HG03575 (cell line): Measurements from ENCODE around the gene STK4.

Experiments
- ATAC-seq: cut with Tn5 transposase; IDR thresholded peaks from one replicate; pipeline ENCODE4 v1.9.1; 2021; ENCODE audit not compliant: unreplicated experiment, insufficient number of reproducible peaks, low FRiP score; ENCODE audit errors: extremely low read depth

Gene STK4

DNA sequence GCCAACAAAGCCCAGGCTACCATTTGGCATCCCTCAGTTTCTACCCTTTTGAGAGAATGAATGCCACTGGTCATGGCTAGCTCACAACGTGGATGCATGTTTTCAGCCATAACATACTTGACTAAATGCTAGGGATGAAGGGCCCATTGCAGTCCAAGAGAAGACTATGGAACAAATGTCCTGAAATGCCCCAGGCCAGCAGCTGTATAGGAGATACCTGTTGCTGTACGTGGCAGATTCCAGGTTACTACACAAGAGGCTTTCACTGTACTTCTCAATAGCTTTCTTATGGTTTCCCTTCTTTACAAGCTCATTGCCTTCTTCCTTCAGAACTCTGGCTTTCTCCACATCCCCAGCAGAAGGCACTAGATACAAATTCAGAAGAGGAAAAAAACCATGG is 17.8 kb upstream of the STK4 start:
- no peak for ATAC-seq

DNA sequence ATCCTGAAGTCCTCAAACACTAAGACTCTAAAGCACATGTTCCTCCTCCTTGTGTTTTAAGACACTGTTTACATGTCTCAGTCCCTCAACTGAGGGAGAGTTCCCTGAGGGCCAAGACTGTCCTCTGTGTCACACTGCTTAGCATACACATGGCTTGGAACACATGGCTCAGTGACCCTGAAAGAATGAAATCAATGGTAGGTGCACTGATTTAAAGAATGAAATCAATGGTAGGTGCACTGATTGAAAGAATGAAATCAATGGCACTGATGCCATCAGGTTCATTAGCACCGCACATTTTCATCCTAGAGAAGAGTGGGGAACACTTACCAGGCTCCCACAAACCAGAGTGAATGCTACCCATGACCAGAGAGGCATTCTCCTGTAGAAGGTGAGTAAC is 15.9 kb upstream of the STK4 start:
- no peak for ATAC-seq

DNA sequence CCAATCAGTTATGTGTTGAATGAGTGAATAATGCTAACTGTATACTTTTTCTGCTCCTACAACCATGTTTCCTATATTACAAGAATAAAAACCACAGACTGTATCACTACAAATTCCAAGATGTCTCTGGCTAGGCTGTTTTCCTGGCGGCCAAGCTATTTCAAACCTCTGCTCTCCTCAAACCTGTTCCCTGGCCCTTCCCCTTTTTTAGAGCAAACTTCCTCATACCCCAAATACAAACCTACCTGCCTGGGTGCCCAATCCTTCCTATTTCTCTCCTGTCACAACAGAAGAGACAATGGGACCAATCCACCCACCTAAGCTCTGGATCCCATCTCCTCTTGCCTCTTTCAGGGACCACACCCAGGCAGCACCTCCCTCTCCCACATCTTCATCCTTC is 13.6 kb upstream of the STK4 start:
- ATAC-seq = no peak

DNA sequence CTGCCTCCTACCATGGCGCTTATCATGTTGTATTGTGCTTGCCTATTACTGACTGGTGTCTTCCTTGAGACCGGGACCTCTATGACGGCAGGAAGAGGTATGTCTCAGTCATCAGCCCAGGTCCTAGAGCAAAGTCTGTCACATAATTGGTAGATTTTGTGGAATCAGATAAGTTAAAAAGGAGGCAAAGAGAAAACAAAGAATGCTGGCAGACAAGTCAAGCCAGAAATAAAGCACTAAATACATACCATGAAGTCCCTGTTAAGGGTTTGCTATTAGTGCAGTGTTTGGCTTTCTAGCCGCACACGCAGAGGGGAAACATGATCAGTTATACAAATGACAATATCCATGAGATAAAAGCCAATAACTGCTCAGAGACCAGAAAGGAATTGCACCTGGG is 12.1 kb upstream of the STK4 start:
- no peak for ATAC-seq

DNA sequence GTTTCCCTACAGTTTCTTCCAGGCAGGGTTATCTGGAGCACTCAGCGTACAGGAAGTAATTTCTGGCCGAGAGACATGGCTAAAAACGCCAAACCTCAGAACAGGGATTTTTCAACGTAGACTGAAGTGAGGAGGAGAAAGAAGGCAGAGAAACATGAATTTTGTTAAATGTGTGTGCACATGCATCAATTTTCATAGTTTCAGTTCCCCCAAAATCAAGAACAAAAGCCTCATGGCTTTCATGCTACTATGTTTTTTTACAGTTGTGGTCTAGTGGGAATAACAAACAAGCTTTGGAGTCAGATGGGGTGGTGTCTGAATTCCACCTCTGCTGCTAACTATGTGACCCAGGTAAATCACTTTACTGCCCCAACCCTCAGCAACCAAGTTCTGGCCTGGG is 11.0 kb upstream of the STK4 start:
- no peak for ATAC-seq

DNA sequence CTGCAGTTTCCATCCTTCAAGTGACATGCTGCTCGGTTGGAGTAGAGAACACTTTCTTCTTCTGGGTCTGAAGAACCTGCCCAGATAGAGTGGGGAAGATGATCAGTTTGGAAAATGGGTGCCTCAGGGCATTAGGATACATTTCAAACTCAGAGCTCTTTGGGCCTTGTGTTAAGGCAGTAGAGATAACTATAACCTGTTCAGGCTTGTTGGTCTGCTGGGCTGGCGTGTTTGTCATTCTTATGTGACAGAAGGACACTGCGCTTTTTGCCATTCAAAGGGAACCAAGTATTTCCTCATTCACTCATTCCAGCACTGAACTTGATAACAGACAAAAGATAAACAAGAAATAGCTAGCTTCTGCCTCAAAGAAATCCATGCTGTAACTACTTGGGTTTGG is 9.9 kb upstream of the STK4 start:
- ATAC-seq = no peak

DNA sequence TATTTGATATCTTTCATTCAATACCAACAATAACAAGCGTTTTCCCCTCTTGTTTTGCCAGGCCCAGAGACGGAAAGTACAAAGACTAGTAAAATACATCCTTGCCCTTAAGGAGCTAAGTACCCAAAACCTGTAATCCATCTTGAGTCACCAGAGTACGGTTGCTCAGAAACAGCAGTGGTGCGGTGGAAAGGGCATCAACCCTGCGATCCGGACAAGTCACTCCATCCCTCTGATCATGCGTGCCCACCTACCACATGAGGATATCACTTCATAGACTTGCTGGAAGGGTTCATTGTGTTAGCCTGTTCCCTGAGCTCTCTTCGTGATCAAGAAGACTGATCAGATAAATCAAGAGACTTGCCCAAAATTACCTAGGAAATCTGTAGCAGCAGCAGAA is 8.0 kb upstream of the STK4 start:
- no peak for ATAC-seq

DNA sequence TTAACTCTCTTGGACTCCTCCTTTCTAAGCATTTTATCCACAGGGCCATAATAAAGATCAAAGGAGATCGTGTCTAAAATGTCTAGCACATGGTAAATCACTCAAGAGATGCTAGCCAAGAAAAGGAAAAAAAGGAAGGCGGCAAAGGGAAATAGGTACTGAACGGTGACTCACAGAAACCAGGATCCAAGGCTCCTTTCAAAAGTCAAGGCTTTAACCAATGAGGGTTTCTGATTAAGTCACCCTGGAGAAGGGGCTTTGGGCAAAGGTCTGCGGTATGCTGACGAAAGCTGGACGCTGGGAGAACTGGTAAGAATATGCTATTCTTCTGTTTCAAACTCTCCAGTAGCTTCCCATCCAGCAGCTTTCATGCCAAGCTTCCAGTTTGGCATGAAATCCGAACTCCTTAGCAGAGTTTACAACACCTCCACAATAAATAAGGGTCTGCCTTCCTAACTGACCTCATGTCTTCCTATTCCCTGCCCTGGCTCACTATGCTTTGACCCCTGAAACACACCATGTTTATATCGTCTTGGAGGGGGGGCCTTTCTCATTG is 7.2 kb upstream of the STK4 start:
- ATAC-seq = no peak

DNA sequence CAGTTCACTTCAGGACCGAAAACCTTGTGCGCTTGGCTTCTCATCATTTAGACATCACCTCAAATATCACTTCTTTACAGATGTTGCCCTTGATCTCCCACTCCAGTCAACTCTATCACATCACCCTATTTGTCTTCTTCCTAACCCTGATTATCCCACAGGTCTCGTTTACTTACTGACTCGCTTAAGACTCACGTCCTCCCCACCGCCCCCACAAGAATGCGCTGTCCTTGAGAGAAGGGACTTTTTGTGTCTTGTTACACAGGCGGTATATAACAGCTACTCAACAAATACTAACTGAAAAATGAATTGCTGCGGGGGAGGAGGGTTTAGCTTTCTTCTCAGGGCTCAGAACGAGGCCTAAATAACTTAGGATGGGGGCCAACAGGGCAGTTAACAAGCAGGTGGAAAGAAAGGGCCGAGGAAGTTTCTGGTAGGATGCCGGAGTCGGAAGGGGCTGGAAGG is 6.6 kb upstream of the STK4 start:
- ATAC-seq = no peak

DNA sequence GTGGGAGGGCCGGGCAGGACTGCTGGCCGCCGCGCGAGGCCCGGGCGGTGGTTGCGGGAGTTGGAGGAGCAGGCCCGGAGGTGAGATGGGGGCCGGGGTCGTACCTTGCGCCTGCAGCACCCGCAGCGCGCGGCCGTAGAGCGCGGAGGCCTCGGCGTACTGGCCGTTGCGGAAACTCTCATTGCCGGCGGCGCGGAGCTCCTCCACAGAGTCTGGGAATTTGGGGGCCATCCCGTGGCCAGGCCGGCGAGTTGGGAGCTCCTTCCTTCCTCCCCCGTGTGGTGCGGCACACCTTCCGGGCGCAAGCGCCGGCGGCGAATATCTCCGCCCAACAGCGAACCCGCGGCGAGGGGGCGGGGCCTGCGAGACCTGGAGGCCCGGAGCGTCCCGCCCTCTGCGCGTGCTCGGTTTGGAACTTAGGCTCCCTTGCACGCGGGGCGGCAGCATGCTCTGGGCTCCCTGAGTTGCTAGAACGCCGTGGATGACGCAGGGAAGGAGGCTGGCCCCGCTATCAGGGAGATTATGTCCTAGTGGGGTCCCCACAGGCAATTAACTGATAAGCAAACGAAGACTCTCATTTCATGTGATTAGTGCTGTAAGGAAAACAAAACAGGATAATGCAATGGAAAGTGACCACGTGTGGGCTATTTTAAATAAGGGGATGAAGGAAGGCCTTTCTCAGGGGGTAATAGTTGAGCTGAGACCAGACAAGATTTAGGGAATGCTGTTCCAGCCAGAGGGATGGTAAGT is 6.0 kb upstream of the STK4 start, which contains the start of gene TOMM34:
TSS of gene TOMM34 (minus strand) at position 295 of the 750 bp plus-strand sequence. CDS start at position 231, 64 bp downstream.
- no peak for ATAC-seq

DNA sequence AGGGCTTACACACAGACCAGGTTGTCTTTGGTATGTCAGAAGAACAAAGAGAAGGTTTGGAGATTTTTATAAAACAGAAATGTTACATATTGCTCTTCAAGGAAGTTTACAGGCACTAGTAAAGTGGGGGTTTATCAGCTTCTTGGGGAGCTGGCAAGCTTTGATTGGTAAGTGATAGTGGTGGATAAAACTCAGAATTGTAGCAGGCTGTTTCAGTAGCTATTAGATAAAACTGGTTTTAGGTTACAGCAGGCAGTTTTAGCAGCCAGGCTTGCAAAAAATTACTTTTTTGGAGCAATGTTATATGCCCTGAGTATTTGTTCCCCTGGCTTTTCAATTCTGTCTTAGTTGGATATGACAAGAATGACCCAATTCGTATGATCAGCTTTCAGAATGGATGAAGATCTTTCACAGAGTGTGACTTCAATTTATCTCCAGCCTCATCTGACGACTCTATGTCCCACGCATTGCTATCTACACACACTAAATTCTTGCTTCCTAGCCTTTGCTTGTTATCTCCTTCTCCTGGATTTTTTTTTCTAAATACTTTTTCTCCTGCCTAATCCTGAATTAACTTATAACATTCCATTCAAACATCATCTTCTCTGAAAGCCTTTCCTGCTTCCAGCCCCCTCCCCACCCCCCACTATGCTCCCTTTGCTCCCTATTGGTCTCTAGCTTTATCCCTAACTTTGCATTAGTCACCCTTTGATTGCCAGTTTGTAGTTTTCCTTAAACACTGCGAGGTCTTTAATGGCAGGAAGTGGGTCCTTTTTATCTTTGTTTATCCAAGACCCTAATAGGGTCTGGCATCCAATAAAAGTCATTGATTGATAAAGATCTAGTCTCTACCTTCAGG is 5.1 kb upstream of the STK4 start:
- ATAC-seq = no peak

DNA sequence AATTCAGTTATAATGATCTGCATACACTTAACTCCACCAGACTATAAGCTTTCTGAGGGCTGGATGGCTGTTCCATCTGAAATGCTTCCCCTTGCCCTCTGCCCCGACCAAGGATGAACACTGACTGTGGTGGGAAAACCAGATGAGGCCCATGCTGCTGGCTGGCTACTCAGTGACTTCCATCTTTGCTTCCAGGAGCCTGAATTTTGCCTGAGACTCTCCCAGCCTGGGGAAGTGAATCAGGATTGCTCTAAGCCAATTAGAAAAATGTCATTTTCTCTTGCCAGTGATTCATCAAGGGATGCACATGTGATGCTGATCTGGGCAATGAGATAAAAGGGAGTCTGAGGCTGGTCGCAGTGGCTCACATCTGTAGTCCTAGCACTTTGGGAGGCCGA is 4.4 kb upstream of the STK4 start:
- no peak for ATAC-seq

DNA sequence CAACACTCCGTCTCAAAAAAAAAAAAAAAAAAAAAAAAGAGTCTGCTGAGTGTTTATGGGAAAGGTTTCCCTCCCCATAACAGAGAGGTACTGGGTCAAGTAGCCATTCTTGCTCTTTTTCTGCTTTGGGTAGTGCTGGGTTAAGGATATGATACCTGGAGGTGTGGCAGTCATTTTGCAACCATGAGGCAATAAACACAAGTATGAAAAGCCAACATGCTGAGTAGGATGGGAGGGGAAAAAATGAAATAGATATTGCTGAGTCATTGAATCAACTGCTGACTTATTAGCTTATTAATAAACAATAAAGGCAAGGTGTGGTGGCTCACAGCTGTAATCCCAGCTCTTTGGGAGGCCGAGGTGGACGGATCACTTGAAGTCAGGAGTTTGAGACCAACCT is 3.8 kb upstream of the STK4 start:
- ATAC-seq = no peak

DNA sequence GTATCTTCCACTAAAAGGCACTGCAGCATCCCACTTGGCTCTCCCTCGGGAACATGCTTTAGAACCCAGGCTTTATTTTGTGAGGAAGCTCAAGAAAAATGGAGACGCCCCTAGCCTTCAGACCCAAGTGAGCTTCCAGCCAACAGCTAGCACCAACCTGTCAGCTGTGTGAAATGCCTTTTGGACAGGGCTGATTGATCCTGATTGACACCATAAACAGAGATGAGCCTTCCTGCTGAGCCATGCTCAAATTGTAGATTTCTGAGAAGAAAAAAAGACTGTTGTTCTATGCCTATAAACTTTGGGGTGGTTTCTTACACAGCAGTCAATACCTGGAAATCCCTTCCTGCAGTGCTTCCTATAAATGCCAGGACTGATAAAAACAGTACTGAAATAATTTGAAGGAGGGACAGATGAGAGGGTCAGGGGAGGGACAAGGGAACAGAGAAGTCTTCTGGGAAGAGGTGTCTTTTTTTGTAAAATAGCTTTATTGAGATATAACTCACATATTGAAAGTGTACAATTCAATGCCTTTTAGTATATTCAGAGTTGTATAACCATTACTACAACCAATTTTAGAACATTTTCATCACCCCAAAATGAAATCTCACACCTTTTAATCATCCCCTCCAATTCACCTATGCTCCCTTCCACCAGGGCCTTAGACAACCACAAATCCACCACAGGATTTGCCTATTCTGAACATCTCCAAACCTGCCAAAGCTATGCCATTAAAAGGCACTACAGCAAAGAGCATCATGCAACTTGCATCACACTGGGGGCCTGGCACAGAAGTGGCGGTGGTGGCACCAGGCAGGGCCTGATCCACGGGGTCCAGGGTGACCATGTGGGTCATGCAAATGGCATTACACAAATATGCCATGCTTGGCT is 2.7 kb upstream of the STK4 start:
- ATAC-seq = no peak

DNA sequence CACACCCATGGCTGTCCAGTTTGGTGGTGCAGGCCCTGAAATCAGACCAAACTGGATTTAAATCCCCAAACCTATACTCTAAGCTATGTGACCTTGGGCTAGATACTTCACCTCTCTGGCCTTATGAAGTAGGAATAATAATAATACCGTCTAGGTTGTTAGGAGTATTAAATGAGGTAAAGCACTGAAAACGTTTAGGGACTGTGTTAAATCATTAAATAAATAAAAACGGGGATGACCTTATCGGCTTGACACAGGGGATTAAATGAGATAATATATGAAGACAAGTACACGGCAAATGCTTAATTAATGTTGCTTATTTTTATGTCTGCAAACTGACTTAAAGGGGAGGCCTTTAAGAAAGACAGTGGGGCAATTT is 672 bp upstream of the STK4 start:
- ATAC-seq = no peak

DNA sequence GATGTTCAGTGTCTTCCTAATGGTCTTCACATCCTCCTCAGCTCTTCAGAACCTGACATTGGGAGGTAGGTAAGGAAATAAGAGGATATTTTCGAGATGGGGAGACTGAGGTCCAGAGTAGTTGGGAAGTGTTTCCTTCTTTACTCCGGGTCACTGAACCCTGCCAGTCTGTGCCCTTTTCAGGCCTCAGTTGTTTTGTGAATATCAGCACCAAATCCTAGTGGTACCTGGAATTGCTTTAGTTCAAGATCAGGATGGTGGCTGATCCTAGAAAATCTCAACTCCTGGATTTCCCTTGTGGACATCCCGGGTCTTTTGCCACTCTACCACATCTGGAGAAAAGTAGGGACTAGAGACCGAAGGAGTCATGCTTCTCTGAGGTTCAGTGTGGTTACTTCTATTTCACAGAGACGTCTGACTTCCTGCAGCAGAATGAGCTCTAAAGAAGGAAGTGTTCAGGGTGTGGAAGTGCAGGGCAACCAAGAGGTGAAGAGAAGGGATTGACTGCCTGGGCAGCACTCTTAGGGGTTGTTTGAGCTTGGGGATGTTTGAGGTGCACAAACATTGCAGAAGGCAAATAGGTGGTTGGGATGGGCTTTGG is 995 bp downstream of the STK4 start:
- no peak for ATAC-seq

DNA sequence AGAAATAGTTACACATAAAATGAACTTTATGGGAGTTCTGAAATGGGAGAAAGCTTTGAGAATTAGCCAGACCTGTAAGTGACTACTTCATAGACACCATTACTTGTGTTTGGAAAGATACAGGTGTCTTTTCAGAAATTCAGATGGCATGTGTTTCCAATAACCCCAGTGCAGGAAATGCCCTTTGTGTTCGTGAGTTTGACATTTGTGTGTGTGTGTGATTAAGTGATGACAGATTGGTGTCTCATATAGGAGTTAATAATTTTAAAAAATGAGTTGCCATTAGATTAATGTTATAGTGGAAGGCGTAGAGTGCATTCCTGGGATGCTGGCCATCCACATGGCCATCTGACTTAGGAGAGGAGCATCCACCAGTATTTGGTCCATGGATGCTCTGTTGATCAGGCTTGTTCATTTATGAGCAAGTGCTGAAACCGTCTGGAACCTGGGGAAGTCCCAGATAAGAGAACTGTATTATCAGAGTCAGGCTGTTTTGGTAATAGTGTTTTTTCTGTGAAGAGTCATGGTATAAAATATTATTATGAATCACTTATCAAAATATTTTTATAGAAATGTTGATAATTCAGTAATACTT is 3.1 kb downstream of the STK4 start:
- ATAC-seq = no peak

DNA sequence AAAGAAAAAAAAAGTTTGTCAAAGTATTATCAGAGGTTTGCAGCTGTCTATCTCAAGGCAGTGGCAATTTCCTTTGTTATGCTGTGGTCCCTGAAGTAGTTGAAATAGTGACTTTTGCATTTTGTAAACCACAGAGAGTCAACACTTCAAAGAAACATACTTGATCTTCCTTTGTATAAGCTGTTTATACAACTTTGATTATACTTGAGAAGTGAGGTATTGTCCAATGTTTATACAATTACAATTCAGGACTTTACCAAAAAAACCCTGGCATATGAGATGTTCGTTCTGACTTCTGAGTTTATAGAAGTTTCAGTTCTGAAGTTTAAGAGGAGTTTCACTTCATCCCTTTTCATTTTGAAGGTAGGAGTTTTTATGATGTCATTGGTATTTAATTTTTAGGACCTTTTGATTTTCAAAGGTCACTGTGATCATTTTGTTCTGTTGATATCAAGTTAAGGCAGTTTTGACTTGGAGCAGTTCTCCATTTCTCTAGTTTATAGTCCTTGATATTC is 4.0 kb downstream of the STK4 start:
- ATAC-seq = no peak
